ENCODE results near the gene CAVIN4.

CAVIN4 gene

DNA sequence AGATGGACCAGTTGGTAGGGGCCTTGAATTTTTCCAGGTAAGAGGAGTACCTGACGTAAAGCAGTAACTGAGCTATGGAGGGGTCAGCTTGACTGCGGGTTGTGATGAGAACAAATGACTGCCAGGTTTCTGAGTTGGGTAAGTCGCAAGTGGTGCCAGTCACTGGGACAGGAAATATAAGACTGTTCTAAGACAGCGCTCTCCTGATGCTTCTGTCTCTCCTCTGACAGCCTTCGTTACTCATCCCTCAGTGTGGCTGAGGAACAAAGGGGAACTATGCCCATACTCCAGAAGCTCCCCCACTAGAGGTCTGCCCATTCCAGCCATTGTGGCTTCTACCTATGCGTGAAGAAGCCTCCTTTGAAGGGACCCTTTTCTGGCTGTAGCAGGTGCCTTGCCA, 13.3 kb downstream of the CAVIN4 start:
- no peak for ATAC-seq
- DNase-seq = no peak

DNA sequence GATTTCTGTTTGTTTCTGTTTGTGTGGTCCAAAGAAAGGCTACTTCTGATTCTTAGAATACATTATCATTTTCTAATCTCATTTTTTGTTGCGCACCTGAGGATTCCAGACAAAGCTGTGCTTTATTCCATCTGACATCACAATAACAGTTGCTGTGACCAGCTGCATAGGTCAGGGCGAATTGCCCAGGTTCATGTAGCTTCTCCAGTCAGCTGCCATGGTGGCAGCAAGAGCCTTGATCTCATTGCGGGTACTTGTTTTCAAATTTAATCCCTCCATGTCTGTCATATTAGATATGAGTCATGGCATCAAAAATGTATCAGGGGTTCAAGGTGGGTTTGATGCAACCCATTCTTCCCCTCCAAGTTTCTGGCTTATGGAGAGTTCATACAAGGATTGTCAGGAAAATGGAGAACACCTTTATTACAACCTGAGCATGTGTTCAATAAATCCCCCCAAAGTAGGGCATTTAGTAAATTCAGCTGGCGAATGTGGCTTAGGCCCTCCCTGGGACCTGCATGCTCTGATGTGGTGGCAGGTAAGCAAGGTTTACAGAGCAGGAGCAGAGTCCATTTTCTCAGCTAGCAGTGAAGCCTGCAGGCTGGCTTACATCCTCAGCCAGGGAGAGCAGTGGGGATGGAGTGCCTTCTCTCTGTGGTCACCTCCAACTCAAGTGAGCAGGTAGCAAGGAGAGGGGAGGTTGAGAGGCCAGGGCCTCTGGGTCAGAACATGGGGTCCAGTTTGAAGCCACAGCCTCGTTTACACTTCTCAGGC, 13.9 kb downstream of the CAVIN4 start:
- ATAC-seq = no peak
- DNase-seq = no peak

DNA sequence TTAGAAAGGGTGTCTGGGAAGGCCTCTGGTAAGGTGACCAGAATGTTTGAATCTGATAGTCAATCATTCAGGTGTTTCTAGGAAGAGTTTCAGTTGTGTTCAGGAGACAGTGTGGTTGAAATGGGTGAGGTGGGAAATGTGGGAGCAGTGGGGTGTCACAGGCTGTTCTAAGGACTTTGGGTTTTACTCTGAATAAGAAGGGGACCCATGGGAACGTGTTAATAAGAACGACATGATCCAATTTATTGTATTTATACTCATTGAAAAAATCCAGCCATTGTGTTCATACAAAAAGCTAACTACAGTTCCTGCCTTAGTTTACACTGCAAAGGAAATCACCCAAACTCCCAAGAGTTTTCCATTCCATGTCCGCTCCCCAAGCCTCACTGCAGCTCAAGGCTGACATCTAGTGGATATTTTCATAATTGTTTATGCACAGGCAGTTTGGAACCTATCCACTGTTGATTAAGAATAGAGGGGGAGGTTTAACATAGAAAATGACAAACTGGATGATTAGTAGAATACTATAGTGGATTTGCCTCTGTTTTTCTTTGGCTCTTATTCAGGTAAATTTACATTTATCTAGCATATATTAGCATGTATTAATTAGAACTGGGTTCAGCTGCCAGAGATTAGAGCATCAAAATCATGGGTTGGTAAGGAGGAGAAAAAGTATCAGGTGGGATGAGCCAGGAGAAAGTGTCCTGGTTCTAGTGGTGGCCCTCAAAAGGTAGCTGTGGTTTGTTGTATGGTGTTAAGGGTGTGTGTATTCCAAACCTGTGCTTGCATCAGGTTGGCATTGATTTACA, 17.7 kb downstream of the CAVIN4 start:
- DNase-seq = peak; percentile 19
- no peak for ATAC-seq

DNA sequence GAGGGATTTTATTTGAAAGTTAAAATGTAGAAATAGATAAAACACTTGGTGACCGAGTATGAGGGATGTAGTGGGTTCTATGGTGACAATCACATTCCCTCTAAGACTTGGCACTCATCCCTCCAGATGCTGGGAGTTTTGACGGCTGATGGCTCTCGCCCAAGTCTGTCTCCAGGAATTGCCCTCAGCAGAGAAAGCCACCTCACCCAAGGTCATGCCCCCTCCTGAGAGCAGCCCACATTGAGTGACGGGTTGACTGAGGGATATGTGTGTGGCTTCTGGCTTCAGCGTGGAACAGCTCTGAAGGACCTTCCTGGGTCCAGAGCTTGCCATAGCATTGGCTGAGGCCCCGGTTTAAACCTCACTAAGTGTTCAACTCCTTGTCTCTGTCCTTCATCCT, 19.4 kb downstream of the CAVIN4 start:
- ATAC-seq (no peak), DNase-seq (no peak)

DNA sequence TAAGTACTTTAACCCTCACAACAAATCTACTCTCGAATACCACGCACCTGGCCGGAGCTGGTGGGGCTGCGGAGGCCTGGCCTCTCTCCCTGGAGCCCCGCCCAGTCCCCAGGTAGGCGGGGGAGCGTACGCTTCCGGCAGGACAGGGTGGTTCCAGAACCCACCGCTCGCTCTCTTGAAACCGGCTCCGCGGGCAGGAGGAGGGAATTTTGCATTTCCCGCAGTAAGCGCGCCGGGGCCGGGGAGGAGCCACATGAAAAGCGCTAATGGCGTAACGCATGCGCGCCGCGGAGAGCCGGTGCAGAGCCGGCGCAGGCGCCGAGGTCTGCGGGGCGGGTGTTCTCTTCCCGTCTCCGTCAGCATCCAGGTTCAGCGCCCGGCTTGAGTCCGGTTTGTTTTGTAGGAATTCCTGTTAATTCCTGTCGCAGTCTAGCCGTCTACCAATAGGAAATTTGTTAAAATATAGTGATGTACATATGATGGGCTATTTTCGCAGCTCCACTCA, 20.8 kb downstream of the CAVIN4 start:
- DNase-seq (peak; percentile 83), ATAC-seq (peak; percentile 89)

DNA sequence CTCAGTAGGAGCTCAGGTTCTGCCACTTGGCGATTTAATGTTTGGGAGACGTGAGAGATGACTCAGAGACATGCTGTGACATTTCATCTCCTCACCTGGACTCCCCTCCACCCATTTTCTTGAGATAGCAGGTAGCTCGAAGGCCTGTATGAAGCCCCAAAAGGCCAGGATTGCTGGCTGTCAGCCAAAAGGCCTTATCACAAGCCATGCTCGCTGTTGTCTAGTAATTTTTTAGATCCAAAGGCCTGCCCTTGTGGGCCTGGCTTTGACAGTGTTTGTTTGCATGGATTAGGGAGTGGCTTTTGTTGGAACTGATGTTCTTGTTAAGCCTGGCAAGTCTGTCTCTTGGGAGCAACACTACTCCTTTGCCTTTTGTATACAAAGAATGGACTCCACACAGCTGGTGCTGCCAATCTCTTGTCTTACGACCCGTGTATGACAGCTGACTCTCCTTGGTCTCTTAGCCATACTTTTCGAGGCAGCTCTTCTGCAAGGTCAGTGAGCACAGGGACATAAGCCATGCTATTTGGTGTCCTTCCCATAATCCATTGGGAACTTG, 22.7 kb downstream of the CAVIN4 start:
- DNase-seq = no peak
- ATAC-seq = no peak

DNA sequence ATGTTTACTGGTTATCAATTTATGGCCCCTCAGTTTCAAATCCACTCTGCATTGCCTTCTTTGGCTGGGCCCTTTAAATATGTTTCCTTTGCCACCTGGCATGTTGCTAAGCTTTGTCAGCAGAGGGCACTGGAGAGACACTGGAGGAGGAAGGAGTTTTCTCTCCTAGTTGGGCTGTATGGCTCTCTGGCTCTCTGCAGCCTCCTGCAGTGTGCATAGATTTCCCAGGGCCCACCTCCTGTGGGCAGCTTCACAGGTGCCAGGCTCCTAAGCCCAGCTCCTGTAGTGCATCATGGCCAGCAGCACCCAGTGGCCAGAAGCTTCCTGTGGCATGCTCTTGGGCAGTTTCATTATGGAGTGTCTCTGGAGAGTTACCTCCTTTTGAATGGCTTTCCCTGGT, 23.3 kb downstream of the CAVIN4 start:
- DNase-seq (peak; percentile 36), ATAC-seq (peak; percentile 20)

DNA sequence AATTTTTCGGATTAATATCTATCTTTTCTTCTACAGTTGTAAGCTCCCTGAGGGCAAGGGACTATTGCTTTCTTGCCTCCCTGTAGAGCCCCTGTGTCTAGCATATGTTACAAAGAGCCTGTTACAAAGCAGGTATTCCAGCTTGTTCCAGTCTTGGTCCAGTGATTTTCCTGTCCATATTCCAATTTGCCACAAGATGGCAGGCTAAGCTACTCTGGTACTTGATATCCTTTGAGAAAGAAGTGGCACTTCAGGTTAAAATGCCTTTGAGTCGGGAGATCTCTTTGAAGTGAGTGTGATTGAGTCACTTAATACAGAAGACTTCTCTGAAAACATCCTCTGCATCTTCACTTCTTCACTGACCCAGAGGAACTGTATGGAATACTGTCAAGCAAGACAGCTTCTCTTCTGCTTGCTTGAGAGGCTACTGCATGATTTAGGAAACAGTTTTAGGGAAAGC, 24.5 kb downstream of the CAVIN4 start:
- DNase-seq (no peak), ATAC-seq (no peak)

DNA sequence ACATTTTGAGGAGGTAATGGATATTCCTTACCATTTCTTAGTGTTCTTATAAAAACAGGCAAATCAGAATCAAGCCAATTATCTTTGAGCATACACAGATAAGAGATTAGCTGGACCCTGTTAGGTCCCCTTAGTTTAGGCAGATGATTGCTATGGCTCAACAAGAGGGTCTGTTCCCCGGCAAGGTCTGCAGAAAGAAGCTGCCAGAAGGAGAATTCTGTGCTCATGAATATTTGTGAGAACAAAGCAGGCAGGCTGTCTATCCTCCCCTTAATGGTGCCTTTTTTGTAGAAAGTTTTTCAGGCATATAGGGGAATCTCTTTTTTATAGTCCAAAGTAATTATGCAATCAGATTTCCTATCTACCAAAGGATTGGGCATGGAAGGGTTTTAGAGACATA, 27.5 kb downstream of the CAVIN4 start:
- ATAC-seq (no peak), DNase-seq (no peak)

DNA sequence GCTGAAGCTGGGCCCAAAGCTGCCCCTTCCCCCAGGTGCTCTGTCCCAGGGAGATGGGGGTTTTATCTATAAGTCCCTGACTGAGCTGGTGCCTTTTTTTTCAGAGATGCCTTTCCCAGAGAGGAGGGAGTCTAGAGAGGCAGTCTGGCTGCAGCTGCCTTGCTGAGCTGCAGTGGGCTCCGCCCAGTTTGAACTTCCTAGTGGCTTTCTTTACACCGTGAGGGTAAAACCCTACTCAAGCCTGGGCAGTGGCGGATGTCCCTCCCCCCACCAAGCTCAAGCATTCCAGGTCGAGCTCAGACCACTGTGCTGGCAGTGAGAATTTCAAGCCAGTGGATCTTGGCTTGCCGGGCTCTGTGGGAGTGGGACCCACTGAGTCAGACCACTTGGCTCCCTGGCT, 41.3 kb downstream of the CAVIN4 start:
- no peak for ATAC-seq

DNA sequence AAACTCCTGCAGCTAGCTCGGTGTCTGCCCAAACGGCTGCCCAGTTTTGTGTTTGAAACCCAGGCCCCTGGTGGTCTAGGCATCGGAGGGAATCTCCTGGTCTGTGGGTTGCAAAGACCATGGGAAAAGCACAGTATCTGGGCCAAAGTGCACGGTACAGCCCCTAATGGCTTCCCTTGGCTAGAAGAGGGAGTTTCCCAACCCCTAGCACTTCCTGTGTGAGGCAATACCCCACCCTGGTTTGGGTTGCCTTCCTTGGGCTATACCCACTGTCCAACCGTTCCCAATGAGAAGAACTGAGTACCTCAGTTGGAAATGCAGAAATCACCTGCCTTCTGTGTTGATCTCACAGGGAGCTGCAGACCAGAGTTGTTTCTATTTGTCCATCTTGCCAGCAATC, 41.8 kb downstream of the CAVIN4 start:
- ATAC-seq (no peak), DNase-seq (no peak)

More for the DNA sequence above, 41.3 kb downstream of the CAVIN4 start:
- no peak for DNase-seq

DNA sequence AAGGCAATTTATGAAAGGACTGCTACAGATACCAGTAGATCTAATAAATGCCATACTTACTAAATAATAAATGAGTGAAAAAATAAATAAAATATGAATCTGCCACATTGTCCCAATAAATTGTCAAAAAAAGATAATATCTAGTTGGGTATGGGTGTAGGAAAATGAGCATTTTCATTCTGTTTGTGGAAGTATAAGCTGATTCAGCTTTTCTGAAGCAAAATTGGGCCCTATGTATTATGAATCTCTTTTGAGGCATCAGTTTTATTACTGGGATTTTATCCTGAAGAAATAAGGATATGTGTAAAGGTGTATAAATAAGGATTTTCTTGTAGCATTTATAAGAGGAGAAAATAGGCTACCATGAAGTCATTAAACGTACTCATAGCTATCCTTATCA, 46.1 kb downstream of the CAVIN4 start:
- ATAC-seq (no peak), DNase-seq (no peak)

DNA sequence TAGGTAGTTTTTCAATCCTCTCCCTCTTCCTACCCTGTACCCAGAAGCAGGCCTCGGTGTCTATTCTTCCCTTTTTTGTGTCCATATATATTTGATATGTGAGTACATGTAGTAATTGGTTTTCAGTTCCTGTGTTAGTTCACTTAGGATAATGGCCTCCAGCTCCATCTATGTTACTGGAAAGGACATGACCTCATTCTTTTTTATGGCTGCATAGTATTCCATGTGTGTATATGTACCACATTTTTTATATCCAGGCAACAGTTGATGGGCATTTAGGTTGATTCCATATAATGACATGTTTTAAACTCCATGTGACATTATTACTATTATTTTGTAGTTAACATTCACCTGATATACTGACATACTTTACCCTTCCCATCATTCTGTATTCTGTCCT, 49.1 kb downstream of the CAVIN4 start:
- ATAC-seq (no peak), DNase-seq (no peak)

DNA sequence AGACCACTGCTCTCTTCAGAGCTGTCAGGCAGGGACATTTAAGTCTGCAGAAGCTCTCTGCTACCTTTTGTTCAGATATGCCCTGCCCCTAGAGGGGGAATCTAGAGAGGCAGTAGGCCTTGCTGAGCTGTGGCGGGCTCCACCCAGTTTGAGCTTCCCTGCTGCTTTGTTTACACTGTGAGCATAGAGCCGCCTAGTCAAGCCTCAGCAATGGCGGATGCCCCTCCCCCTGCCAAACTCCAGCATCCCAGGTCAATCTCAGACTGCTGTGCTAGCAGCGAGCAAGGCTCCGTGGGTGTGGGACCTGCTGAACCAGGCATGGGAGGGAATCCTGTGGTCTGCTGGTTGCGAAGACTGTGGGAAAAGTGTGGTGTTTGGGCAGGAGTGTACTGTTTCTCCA, 59.9 kb downstream of the CAVIN4 start:
- ATAC-seq = no peak
- no peak for DNase-seq
